GM18519 (cell line): Measurements from ENCODE around the gene C16orf86.

ENCODE experiments used
- ATAC-seq: cut with Tn5 transposase; IDR thresholded peaks from one replicate; pipeline ENCODE4 v1.9.1; 2021; ENCODE audit warnings: mild to moderate bottlenecking, moderate library complexity; ENCODE audit not compliant: unreplicated experiment, low FRiP score

C16orf86 gene

GRCh38 chr16:67653128-67653788 lies 13.4 kb upstream of the C16orf86 start:
- ATAC-seq = no peak

DNA sequence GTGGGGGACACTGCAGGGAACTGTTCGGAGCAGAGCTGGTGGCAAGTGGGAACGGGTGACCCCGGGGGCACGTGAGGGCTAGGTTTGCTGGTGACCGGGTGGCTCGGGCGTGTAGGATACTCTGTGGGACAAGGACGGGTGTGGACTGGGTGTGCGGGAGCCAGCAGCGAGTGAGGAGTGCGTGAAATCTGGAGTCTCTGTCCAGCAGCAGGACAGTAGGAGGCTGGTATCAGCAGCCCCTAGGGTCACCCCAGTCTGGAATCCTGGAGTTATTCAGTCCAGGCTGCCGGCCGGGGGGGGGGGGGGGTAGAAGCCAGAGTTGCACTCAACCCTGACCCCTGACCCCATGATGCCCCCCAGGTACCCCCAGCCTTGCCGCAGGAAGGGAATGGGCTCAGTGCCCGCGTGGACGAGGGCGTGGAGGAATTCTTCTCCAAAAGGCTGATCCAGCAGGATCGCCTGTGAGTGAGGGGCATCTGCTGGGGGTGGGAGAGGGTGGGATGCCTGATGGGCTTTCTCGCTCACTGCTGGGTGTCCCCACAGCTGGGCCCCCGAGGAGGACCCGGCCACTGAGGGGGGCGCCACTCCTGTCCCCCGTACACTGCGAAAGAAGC lies 12.7 kb upstream of the C16orf86 start:
- ATAC-seq = no peak

GRCh38 chr16:67654403-67654911 lies 12.2 kb upstream of the C16orf86 start:
- ATAC-seq = no peak

GRCh38 chr16:67655363-67655762 lies 11.3 kb upstream of the C16orf86 start:
- ATAC-seq = no peak

DNA sequence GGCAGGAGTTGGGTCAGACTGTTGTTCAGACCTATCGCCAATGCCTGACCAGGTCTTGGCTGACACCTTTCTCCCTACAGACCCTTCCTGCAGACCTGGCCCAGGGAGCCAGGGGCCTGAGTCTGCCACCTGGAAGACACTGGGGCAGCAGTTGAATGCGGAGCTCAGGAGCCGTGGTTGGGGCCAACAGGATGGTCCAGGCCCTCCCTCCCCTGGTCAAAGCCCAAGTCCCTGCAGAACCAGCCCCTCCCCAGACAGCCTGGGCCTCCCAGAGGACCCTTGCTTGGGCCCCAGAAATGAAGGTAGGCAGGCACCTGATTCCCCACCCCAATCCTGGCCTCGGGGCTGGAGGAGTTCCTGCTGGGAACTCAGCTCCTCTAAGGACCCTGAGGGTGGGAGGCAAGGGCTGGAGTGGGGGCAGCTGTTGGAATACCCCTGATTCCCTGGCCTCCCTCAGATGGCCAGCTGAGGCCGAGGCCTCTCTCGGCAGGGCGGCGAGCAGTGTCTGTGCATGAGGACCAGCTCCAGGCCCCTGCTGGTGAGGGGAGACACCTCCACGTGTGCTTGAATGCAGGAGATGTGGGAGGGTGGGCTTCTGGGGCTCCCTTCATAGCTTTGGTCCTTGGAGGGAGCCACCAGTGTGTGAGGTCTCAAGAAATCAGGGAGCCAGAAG lies 10.1 kb upstream of the C16orf86 start:
- ATAC-seq = no peak

DNA sequence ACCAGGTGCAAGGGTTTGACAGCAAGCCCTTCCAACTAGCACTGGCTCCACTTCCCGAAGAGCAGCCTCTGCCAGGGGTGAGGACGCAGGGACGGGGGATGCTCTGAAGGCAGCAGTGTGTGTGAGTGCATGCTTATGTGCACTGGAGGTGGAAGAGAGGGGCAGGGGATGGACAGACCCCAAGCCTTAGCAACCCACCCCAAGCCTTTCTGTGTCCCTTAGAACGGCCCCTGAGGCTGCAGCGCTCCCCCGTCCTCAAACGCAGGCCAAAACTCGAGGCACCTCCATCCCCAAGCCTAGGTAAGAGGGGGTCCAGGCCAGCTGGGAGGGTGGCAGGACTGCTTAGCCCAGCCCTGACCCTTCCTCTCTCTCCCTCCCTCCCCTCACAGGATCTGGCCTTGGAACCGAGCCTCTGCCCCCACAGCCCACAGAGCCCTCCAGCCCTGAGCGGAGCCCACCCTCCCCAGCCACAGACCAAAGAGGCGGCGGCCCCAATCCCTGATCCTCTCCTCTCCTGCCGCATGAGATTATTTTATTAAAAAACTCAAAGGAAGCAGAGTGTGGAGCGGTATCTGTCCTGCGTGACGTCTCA lies 9.5 kb upstream of the C16orf86 start:
- ATAC-seq = no peak

- ATAC-seq = no peak
These were observed 8.7 kb upstream of the C16orf86 start for GRCh38 chr16:67657751-67658518.

GRCh38 chr16:67658849-67659674 lies 7.6 kb upstream of the C16orf86 start:
- no peak for ATAC-seq

- peak; percentile 39 for ATAC-seq
These were observed 6.7 kb upstream of the C16orf86 start, which contains the start of gene ACD for GRCh38 chr16:67659675-67660563. TSS of gene ACD (minus strand) at chr16:67660260. CDS start at chr16:67660220, 40 bp downstream.

- peak; percentile 47 for ATAC-seq
These were observed 6.0 kb upstream of the C16orf86 start, which contains the start of gene PARD6A for GRCh38 chr16:67660564-67661028. TSS of gene PARD6A (plus strand) at chr16:67660960. CDS start at chr16:67661039, 79 bp downstream.

- ATAC-seq = no peak
These were observed 5.4 kb upstream of the C16orf86 start for GRCh38 chr16:67661101-67661761.

GRCh38 chr16:67661886-67662652 lies 4.5 kb upstream of the C16orf86 start:
- ATAC-seq = no peak

- no peak for ATAC-seq
These were observed 4.0 kb upstream of the C16orf86 start for GRCh38 chr16:67662653-67663010.

DNA sequence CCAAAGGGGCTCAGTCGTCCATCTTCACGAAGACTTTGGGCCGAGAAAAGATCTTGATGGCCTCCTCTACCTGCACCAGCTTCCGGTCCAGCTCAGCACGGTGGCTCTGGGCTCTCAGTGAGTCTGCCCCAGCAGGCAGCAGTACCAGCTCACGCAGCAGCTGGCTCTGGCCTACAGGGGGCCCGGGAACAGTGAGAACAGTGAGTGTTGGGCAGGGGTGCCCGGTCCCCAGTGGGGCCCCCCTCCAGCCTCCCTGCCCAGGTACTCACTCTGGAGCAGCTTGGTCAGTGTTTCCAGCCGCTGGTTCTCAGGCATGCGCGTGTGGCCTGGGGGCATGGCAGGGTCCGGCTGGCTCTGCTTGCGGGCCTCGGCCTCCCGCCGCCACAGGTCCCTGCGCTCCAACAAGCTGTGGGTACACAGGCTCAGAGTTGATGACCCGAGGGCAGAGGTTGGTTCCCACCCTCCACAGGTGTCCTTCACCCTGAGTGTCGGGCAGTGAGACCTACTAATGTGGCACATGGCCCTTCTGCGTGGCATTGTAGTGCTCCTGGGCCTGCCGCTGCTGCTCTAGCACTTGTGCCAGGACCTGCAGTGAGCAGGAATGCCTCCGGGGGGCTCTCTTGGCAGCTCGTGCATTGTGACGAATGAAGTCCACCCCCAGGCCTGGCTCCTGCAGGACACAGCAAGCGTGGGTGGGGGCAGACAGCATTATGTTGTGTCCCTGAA lies 3.3 kb upstream of the C16orf86 start:
- no peak for ATAC-seq

GRCh38 chr16:67663877-67664222 lies 2.8 kb upstream of the C16orf86 start:
- no peak for ATAC-seq

DNA sequence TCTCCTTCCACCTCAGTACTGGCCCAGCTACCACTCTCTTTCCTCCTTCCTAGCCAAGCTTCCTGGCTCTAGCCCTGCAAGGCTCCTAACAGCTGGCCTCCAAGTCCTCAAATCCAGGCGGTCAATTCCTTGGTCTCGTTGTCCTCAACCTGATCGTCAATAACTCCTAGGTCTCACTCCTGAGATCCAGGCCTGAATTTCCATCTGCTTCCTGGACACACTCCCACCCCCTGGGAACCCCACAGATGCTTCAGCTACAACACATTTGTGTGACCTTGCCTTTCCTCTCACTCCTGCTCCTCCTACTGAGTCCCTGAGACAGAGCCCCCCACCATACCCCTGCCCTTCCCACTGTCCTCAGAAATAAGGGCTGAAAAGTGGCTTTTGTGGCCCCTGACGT lies 2.4 kb upstream of the C16orf86 start:
- no peak for ATAC-seq

- ATAC-seq = no peak
These were observed 1.7 kb upstream of the C16orf86 start for GRCh38 chr16:67664871-67665270.
